HCT116 (cell line): Measurements from ENCODE around the gene EXOSC6.
"Not testable (repeated sequence)": the region's sequence is repeated elsewhere in the genome, so short reads cannot be mapped to it uniquely, and the experiment has no call there.

Source experiments
- CBX3 ChIP-seq: IDR thresholded peaks from 2 replicates; pipeline ENCODE4 v1.6.1; 2012; ENCODE audit warnings: low read depth
- CEBPB ChIP-seq: IDR thresholded peaks from 2 replicates; pipeline ENCODE4 v1.6.1; 2012; ENCODE audit warnings: low read depth
- CTCF ChIP-seq, 3 experiments: fragments of 200-600 bp in 1 of 3; sonication (generic) in 1 of 3; IDR thresholded peaks in 2 of 3; conservative IDR thresholded peaks in 1 of 3; 2 replicates each; pipeline ENCODE4 v1.5.1; 2012 to 2017; ENCODE audit warnings: low read depth in 2 of 3, low read length in 2 of 3, antibody characterized with exemption in 1 of 3, borderline replicate concordance in 1 of 3, control low read depth in 1 of 3, mild to moderate bottlenecking in 1 of 3, mixed read lengths in 1 of 3, mixed run types in 1 of 3, moderate library complexity in 1 of 3; ENCODE audit not compliant: insufficient read depth in 1 of 3
- EZH2 ChIP-seq: fragments of 200-600 bp; sonication (generic); IDR thresholded peaks from 2 replicates; pipeline ENCODE4 v1.6.1; 2017; ENCODE audit warnings: antibody characterized with exemption, mixed run types
- EZH2phosphoT487 ChIP-seq: fragments of 200-600 bp; IDR thresholded peaks from 2 replicates; pipeline ENCODE4 v1.6.1; 2018; ENCODE audit warnings: antibody characterized with exemption, borderline replicate concordance
- POLR2A ChIP-seq: IDR thresholded peaks from 2 replicates; pipeline ENCODE4 v1.7.0; 2011; ENCODE audit warnings: borderline replicate concordance; ENCODE audit not compliant: insufficient read depth, insufficient read length; ENCODE audit errors: extremely low read depth
- POLR2AphosphoS5 ChIP-seq: IDR thresholded peaks from 2 replicates; pipeline ENCODE4 v1.6.1; 2011; ENCODE audit warnings: mild to moderate bottlenecking, low read depth, low read length, moderate library complexity
- SP1 ChIP-seq: IDR thresholded peaks from 2 replicates; pipeline ENCODE4 v1.6.1; 2012; ENCODE audit warnings: low read depth
- ZFX ChIP-seq: fragments of 450-650 bp; IDR thresholded peaks from 2 replicates; pipeline ENCODE4 v1.6.1; 2017
- ZNF274 ChIP-seq: fragments of 200-500 bp; sonication (Bioruptor generic); IDR thresholded peaks from 2 replicates; pipeline ENCODE4 v1.6.1; 2014; ENCODE audit warnings: mild to moderate bottlenecking, low read depth, low read length, inconsistent platforms
- TF ChIP-seq, protein P1 (sequence below): IDR thresholded peaks from 2 replicates; pipeline ENCODE4 v1.6.1; 2012; ENCODE audit warnings: low read depth
- TF ChIP-seq, protein P2 (sequence below): IDR thresholded peaks from 2 replicates; pipeline ENCODE4 v1.6.1; 2012

DNA sequence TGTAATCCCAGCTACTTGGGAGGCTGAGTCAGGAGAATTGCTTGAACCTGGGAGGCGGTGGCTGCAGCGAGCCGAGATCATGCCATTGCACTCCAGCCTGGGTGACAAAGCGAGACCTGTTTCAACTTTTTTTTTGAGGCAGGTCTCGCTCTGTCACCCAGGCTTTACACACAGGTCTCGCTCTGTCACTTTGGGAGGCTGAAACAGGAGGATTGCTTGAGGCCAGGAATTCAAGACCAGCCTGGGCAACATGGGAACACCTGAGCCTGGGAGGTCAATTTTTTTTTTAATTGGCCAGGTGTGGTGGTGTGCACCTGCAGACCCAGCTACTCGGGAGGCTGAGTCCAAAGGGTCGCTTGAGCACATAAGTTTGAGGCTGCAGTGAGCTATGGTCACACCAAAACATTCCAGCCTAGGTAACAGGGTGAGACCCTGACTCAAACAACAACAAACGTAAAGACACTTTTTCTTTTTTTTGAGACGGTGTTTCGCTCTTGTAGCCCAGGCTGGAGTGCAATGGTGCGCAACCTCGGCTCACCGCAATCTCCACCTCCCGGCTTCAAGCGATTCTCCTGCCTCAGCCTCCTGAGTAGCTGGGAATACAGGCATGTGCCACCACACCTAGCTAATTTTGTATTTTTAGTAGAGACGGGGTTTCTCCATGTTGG lies 35.7 kb upstream of the EXOSC6 start:
- TF ChIP-seq CTCF (IDR thresholded peaks at IDR 0.05 in 2 of 3, conservative IDR thresholded peaks at IDR 0.05 in 1 of 3; ENCODE audit: borderline replicate concordance in 1 of 3, insufficient read depth in 1 of 3, low read depth in 2 of 3, low read length in 2 of 3); ZFX; ZNF274; POLR2A; EZH2; CEBPB; EZH2phosphoT487; SP1; CBX3: not testable (repeated sequence)
- 0 out of 2 replicates have a peak, but pooled peaks have one; percentile 29 for TF ChIP-seq POLR2AphosphoS5
- TF ChIP-seq, protein P1, sequence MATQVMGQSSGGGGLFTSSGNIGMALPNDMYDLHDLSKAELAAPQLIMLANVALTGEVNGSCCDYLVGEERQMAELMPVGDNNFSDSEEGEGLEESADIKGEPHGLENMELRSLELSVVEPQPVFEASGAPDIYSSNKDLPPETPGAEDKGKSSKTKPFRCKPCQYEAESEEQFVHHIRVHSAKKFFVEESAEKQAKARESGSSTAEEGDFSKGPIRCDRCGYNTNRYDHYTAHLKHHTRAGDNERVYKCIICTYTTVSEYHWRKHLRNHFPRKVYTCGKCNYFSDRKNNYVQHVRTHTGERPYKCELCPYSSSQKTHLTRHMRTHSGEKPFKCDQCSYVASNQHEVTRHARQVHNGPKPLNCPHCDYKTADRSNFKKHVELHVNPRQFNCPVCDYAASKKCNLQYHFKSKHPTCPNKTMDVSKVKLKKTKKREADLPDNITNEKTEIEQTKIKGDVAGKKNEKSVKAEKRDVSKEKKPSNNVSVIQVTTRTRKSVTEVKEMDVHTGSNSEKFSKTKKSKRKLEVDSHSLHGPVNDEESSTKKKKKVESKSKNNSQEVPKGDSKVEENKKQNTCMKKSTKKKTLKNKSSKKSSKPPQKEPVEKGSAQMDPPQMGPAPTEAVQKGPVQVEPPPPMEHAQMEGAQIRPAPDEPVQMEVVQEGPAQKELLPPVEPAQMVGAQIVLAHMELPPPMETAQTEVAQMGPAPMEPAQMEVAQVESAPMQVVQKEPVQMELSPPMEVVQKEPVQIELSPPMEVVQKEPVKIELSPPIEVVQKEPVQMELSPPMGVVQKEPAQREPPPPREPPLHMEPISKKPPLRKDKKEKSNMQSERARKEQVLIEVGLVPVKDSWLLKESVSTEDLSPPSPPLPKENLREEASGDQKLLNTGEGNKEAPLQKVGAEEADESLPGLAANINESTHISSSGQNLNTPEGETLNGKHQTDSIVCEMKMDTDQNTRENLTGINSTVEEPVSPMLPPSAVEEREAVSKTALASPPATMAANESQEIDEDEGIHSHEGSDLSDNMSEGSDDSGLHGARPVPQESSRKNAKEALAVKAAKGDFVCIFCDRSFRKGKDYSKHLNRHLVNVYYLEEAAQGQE, result not testable (repeated sequence)
- TF ChIP-seq, protein P2, sequence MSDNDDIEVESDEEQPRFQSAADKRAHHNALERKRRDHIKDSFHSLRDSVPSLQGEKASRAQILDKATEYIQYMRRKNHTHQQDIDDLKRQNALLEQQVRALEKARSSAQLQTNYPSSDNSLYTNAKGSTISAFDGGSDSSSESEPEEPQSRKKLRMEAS, result not testable (repeated sequence)
